ELR (cell line): ENCODE data around the gene PALM2AKAP2.

ENCODE experiments used
- DNase-seq: peaks from one replicate; pipeline ENCODE4 v3.0.0-alpha.2; 2015; ENCODE audit warnings: low read depth

Gene PALM2AKAP2

DNA sequence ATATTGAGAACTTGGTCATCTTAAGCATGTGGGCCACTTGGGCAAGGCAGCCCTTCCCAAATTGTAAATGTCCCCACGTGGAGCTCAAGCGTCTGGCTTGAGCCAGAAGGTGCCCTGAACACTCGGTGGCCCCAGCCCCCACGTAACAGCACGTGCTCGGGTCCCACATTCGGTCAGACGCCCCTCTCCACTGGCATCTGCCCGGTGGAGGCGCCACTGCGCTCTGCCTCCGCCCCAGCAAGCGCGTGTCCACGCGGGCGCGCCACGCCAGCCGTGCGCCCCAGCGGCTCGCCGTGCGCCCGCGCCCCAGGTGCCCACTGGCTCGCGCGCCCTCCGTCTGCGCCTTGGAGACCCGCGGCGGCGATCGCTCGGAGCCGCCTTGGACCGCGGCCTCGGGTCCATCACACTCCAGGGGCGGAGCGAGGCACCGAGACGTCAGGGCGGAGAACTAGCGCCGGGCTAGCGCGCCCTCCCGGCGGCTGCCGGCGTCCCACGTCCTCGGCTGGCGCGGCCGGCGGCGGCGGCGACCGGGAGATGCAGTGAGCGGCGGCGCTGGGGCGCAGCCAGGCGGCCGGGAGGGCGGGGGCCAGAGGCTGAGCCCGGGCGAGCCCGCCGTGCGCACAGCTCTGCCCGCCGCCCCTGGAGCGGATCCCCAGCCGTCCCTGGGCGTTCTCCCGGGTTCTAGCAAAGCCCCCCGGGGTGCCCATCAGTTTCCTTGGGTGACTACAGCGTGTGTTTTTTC, at the start of gene PALM2AKAP2:
PALM2AKAP2 (plus strand) TSS at position 488 of the 742 bp plus-strand sequence. CDS start 291 bp downstream, outside the sequence.
- DNase-seq, result peak; percentile 75

DNA sequence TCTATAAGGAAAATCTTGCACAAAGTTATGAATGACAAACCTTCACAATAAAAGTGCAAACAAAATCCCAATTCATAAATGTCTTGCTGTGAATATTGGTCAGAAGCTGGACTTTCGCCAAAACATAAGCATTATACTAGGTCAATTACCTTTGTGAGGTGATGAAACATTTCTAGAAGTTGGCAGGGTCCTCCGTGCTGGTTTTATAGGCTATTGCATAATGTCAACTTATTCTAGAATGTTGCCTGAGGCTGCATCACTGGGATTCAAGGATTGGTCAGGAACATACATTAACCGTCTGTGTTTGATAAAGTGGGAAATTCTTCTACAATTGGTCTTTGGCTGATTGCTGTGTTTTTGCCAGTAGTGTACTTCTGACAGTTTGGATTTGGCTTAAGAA, 49.8 kb upstream of the PALM2AKAP2 start:
- DNase-seq, result peak; percentile 23

DNA sequence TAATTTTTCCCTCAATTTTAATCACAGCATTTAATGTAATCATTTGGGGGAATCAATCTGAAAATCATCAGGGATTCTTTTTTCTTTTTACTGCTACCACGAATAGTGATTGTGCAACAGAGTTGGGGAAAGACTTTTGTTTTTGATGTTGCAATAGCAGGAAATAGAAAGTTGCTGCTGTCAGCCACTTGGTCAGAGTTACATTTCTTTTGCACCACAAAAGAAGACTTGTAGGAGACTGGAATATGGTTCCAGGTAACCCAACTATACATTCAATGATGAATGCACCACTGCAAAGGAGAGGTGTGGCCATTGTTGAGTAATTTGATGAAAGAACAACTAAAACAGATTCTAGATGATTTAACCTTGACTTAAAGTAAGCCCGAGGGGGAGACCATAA, 46.3 kb upstream of the PALM2AKAP2 start:
- DNase-seq, result peak; percentile 36

DNA sequence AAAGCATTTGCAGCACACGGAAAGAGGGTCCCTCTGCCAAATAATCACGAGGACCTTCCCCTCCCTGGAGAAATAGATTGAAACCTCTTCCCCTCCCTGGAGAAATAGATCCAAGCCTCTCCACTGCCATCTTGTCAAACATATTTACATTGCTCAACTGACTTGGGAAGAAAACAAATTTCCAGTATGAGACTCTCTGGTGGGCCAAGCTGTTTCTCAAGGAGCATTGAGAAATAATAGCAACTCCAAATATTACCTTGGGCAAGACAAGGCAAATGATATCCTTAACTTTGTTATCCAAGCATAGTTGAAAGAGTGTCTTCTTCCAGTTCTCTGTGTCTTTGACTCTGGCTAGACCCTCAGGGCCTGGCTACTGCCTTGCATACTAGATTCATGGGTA, 45.2 kb upstream of the PALM2AKAP2 start:
- no peak for DNase-seq

DNA sequence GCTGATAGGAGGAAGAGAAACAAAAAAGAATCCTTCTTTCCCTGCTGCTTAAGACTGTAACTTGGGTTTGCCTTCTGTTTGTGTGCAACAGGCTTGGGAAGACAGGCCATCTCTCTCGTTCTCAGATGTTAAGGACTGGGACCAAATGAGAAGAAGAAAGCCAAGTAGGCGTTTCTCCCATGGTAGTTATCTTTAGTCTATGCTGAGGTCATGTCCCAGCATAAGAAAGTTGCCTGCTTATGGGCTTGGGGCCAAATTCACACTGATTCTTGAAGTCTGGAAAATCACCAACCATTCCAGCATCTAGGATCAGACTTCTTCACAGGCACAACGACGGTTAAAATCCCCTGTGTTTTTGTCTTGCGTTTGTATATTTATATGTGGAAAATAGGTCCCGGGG, 44.2 kb upstream of the PALM2AKAP2 start:
- DNase-seq, result no peak

DNA sequence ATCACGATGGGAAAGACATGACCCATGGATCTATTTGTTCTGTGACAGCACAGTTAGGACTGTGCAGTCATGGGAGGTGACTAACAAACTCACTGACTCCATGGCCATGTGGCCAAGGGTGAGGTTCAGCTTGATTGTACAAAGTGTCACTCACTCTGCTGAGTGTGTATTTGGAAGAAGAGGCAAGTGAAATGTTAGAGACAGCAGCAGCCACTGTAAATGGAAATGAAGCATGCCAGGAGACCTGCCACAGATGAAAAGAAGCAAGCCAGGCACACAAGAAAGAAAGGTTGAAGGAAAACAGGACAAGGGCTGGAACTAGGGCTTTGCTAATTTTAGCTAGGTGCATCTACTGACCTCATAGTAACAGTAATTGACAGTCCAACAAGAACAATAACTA, 42.7 kb upstream of the PALM2AKAP2 start:
- DNase-seq, result no peak

DNA sequence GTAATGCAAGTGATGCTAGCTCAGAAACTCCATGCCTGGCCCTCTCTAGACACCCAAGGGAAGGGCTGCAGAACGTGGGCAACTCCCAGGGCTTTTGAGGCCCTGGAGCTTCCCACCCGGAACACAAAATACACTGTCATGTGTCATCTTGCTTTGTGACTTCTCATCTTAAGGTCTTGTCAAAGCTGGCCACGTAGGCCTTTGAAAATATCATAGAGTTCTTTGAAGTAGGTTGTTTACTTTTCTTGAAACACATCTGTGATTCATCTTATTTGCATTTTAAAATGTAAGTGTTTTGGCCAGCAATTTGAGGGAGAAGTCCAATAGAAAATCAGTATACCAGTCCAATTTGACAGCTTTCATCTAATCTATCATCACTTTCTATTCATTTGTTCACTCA, 40.2 kb upstream of the PALM2AKAP2 start:
- DNase-seq, result no peak

DNA sequence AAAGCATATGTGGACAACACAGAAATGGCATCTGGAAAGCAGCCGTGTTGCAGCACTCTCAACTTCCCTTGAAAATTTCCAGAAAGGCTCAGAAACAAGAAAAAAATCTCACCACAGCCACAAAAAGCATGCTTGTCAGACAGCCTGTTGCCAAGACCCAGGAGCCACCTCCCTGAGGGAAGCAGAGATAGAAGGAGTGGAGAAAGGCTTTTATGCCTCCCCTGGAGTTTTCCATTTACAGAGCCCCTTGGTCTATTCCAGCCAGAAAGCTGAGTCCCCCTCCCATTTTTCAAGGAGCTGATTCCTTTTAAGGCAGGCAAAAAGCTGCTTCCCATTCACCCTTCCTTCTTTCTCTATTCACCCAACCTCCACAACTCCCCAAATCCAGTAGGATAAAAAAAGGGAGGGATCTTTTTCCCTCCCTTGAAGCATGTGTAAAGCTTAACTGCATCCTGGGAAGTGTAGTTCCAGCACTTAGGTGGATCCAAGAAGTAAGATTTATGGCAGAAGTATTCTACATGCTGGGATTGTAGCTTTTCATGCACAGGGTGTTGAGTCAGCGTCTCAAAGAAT, 37.1 kb upstream of the PALM2AKAP2 start:
- no peak for DNase-seq

DNA sequence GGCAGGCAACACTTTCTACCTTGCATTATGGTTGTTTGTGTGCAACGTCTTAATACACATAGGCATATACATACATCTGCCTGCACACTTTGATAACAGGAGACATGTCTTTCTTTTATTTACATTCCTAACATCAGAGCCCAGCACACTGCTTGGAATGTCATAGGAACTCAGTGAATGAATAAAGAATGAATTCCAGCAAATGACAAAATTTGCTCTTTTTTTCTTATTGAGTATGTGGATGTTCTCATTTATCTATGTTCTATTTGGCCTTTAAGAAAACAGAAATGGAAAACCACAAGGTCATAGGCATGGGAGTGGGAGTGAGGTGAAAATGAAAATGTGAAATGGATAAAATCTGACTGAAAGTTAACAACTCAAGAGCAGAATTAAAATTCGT, 36.3 kb upstream of the PALM2AKAP2 start:
- no peak for DNase-seq

DNA sequence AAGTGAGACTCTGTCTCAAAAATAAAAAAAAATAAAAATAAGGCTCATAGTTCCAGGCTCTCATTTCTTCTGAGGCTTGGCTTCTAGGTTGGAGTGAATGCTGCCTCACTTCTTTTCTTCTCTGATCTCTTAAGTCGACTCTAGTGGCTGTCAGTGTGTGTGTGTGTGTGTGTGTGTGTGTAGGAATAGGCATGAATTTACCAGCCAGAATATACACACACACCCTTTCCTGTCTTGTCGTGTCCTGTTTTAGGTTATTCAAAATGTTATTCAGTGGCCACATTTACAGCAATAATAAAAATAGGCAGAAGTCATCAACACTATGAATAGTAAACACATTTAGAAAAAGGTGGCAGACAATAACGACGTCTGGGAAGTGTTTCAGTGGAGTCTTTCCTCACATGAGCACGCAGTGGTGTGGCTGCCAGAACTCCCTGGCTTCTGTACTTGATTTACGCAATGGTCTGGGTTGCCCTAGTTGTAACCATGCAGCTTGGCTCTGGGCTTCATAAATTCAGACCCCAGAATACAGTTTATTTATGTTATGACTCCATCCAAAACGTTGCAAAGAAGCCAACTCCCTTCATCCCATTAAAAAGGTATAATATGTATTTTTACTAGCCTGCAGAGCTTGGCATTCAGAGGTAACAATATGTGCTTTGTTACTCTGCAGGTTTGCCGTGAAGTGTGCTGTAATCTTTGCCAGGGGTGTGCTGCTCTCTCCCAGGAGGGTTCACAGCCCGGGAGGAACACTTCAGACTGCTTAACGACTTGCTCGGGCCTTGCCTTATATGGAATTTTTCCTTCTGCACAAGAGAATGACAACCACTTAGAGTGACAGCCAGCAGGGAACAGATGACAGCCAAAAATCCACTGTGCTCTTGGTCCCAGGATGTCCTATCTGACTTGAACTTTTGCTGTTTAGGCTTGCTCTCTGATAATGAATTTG, 34.4 kb upstream of the PALM2AKAP2 start:
- DNase-seq, result no peak

DNA sequence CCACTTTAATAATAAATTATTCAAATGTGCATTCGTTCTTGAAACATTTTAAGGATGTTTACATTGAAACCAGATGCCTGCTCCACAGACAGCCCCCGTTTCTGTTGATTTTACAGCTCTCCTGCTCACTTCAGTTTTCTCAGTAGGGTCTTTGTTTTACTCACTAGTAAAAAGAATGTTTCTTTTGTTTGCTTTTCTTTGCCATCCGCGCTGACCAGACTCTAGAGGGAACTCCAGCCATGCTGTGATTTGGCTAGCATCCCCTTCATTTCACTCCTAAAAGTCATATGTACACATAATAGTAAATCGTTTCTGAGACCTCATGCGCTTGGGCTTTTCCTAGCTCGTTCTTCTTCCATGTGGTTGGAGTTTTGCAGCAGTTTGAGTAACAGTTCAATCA, 28.7 kb upstream of the PALM2AKAP2 start:
- no peak for DNase-seq

DNA sequence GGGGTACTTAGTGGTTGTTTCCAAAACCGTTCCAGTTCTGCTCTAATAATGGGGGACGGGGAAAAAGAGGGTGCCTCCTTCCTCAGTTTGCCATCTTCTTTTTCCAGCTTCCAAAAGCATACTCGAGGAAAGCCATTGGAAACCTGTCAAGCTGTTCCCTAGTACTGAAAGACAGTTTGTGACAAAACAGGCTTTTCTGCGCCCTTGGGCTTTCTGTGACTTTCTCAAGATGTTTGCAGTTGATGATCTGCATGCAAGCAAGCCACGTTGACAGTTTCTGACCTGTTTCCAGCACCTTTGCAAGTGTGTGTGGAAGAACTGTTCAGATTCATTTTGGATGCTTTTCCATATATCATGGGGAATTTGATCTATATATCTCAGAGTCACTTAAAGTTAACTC, 26.7 kb upstream of the PALM2AKAP2 start:
- DNase-seq, result no peak

DNA sequence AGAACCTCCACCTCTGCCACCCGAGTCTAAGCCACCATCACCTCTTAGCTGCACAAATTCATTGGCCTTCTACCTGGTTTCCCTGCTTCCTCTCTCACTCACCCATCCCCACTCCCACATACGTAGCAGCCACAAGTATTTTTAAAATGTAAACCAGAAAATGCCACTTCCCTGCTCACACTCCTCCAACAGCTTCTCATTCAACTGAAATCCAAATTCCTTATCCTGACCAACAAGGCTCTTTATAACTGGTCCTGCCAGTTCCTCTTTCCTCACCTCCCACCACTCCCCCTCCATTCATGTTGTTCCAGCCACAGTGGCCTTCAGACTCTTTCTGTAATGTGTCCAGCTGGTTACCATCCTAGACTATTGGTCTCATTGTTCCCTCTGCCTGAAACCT, 25.0 kb upstream of the PALM2AKAP2 start:
- no peak for DNase-seq

DNA sequence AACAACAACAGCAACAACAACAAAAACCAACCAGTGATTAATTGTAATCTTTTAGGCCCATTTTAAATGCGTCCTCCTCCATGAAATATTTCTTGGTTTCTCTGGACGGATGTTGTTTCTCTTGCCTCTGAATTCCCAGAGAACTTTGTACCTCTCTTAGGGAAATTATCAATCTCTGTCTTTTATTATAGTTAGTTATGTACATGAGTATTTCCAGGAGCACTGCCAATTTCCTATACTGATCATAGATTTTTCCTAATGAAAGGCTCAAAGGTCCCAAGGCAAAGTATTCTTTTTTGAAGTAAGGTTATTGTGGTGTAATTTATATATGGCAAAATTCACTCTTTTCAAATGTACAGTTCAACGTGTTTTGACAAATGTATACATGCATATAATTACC, 20.4 kb upstream of the PALM2AKAP2 start:
- no peak for DNase-seq

DNA sequence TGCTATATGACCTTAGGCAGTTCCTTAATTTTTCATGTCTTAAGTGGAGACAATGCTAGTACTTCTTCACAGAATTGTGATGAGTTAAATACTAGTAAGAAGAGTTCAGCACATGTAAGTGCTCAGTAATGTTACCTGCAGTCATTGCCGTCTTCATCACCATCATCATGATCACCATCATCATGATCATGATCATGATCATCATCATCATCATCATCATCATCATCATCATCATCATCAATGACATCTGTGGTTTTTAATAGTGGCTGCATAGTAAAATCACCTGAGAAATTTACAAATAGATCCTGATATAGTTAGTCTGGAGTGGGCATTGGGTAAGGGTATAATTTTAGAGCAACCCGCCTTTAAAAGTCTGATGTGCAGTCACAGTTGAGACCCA, 14.7 kb upstream of the PALM2AKAP2 start:
- no peak for DNase-seq

DNA sequence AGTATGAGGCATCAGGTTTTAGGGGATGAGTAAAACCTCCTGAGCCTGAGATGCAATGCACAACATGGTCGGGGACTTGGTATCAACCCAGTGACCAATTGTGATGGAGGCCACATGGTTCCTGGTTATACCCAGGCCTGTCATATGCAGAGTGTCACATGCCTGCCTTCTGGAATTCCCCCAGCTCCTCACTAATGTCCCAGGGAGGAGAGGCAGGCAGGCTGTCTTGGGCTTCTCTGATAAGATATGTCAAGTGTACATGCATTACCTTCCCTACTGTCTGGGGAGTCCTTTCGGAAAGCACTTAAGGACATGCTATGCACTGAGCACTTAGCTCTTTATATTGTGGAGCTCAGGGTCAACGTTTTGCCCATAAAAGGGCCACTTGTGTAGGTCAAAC, 14.2 kb upstream of the PALM2AKAP2 start:
- DNase-seq, result no peak

DNA sequence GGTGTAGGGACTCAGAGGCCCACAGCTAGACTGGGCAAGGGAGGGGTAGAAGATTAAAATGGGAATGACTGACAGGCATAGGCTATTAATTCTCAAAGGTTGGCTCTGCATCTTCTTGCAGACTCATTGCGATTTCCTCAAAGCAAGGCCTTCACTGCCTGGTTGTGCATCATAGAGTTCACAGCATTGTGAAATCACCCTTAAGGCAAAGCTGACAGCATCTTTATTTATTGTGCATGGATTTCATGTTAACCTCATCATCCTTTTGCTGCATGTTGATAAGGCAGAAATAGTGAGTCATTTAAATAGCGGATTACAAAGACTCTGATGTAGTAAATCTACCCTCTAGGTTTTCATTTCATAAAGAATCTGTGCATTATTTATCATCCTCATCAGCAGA, 13.6 kb upstream of the PALM2AKAP2 start:
- peak; percentile 94 for DNase-seq

DNA sequence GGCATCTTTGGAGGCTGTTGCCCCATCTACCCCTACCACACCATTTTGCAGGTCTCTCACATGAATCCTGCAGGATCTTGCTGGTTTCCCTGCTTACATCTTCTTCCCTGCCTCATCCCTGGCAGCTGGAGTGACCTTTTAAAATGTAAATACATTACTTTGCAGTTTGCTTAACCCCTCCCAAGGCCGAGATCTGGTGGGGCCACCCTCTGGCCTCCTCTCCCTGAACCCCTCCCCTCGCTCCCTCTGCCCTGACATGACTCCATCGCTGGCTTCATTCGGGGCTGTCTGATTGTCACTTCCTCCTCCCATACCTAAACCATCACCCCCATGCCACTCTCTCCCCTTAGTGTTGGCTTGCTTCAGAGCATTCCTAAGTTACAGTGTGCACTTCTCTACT, 12.6 kb upstream of the PALM2AKAP2 start:
- DNase-seq, result no peak

DNA sequence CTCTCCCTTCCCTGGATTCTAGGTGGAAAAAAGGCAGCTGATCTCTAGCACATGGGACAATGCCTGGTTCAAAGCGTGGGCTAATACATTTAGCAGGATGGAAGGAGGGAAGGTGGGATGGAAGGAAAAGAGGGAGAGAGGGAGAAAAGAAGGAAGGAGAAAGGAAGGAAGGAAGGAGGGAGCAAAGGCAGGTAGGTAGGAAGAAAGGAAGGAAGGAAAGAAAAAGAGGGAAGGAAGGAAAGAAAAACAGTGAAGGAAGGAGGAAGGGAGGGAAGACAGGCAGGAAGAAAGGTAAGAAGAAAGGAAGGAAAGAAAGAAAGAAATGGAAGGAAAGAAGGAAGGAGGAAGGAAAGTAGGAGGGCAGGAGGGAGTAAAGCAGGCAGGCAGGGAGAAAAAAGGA, 12.2 kb upstream of the PALM2AKAP2 start:
- DNase-seq, result no peak

DNA sequence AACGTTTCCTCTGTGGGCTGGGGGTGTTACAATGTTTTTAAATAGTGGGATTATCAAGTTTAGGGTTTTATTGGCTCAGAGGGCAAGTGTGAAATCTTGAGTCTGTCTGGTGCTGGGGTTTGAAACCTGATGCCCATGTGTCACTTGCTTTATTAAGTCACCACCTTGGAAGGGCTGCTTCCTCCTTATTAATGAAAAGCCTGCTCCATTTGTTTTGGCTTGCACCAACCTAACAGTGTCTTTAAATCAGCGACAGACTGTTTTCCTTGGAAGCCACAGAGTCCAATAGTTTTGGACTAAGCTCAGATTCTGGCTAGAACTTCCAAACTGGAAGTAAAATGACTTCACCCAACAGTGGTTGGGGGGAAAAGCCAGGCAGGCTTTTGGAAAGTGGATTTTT, 10.7 kb upstream of the PALM2AKAP2 start:
- no peak for DNase-seq

DNA sequence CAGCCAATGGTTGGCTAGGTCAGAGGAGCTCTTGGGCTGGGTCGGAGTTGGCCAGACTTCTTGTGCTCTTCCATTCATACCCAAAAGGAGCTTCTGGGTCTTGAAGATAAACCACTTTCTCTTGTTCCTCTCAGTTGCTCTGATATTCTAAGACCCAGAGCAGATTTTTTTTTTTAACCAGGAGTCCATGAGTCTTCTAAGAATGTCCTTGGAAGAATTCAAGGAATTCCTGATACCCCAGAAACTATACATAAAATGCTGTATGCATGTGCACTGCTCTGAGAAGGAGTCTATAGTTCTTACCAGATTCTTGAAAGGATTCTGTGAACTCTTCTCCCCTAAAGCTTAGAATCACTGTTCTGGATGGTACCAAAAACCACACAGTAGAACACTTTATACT, 9.9 kb upstream of the PALM2AKAP2 start:
- no peak for DNase-seq

DNA sequence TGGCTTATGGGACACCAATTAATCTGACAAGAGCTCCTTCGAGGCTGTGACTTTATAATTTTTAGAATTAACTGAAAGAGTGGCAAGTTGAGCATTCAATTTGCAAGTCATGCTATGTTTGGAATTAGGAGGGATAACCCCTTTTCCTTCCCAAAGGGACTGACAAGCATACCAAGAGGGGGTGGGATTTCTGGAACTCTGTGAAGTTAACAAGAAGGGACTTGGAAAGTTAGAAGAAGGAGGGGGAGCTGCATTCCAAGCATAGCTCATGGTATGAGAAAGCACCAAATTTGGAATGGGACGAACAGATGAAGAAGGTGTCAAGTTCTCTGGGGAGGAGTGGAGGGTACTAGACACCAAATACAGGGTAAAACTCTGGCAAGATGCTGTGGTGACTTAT, 8.9 kb upstream of the PALM2AKAP2 start:
- peak; percentile 18 for DNase-seq
